BLaER1 treated with 17β-estradiol and CSF1 and Interleukin-3, amounts not matched to agents 10 nM and 100 nM (cell line): ENCODE measurements around the gene LSS.

Source experiments
- H3K27ac ChIP-seq, 11 experiments: shearing (Covaris generic); formaldehyde crosslinking; 2 replicates each; pipeline ENCODE4 v1.8.1; 2022
- H3K27me3 ChIP-seq, 11 experiments: shearing (Covaris generic); formaldehyde crosslinking; 2 replicates each; pipeline ENCODE4 v1.8.1; 2022
- H3K36me3 ChIP-seq, 11 experiments: shearing (Covaris generic); formaldehyde crosslinking; 2 replicates each; pipeline ENCODE4 v1.8.1; 2022
- H3K4me1 ChIP-seq, 10 experiments: shearing (Covaris generic); formaldehyde crosslinking; 2 replicates each; pipeline ENCODE4 v1.8.1; 2022
- H3K4me2 ChIP-seq, 11 experiments: shearing (Covaris generic); formaldehyde crosslinking; 2 replicates each; pipeline ENCODE4 v1.8.1; 2022
- H3K4me3 ChIP-seq, 10 experiments: shearing (Covaris generic); formaldehyde crosslinking; 2 replicates each; pipeline ENCODE4 v1.8.1; 2022
- H3K9ac ChIP-seq, 11 experiments: shearing (Covaris generic); formaldehyde crosslinking; 2 replicates each; pipeline ENCODE4 v1.8.1; 2022
- H3K9me3 ChIP-seq, 11 experiments: shearing (Covaris generic); formaldehyde crosslinking; replicated peaks in 1 of 11; 2 replicates each; pipeline ENCODE4 v1.8.1; 2022
- H4K20me1 ChIP-seq, 11 experiments: shearing (Covaris generic); formaldehyde crosslinking; 2 replicates each; pipeline ENCODE4 v1.8.1; 2022
- Cebpa-rat ChIP-seq, 11 experiments: shearing (Covaris generic); IDR thresholded peaks; 2 replicates each; pipeline ENCODE4 v1.8.1; 2022

The LSS gene

DNA sequence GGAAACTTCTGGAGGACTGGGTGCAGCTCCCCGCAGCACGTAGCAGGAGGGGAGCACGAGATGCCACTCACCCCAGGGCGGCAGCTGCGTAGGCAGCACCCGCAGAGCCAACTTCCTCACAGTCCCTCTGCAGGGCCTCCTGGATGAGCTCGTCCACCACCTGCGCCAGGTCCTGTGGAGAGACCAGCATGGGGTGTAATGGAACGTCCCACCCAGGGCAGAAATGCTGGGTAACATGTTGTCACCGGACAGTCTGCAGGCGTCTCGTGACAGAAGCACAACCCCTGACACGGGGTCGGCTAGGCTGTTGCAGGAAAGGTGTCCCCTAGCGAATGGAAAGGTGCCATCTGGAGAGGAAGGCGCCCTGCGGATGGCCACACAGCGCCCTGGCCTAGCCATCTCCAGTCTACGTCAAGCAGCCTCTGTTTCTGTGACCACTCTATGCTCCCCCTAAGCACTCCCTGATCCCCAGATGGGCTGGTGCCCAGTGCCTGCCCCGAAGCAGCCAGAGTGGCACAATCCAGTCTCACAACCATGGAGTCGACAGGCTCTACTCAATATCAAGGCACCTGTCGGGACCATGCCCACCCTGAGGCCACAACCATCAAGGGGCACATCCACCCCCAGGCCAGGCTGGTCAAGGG, 35.6 kb upstream of the LSS start:
- Histone ChIP-seq H3K27me3 (no peaks in the 10 kb centered on the region), H3K4me2 (no peak overlapping the region), H3K9me3 (no peaks in the 10 kb centered on the region), H3K27ac (no peak overlapping the region), H3K9ac (no peak overlapping the region), H3K4me1 (no peaks in the 10 kb centered on the region), H3K36me3 (peaks cover 95 to 100% (median 98%) of the 10 kb centered on the region in 11 experiments), H4K20me1 (peaks cover 0 to 86% (median 45%) of the 10 kb centered on the region in 11 experiments; a peak in 18 of 22 replicates), H3K4me3 (no peak overlapping the region)
- TF ChIP-seq Cebpa-rat (IDR thresholded peaks at IDR 0.05): no peak

DNA sequence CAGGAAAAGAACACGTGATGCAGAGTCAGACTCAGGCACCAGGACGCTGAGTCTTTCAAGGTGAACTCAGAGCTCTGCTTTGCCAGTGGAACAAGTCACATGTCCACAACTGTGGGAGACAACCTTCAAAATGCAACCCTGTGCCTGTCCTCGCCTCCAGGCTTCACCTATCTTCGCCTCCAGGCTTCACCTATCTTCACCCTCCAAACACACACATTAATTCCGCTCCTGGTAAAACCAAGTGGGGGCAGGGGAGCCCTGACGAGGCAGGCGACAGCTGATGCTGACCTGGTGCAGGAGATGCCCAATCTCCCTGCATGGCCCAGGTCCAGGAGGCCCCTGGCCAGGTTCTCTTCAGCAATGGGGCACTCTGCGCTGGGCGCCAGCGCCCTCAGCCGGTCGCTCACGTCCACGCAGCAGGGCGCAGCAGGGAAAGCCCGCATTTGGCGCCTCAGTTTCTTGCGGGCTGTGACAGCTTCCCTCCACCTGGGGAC, 28.0 kb upstream of the LSS start:
- H3K27ac ChIP-seq: no peak overlapping the region
- H3K4me3 ChIP-seq: no peak overlapping the region
- H3K4me1 ChIP-seq: peaks cover 19 to 38% (median 32%) of the 10 kb centered on the region in 10 experiments
- H4K20me1 ChIP-seq: peaks cover 0 to 63% (median 25%) of the 10 kb centered on the region in 11 experiments; a peak in 15 of 22 replicates
- no peaks in the 10 kb centered on the region for H3K27me3 ChIP-seq
- H3K9me3 ChIP-seq: peaks cover 0 to 7% (median 0%) of the 10 kb centered on the region in 11 experiments; a peak in 6 of 22 replicates
- H3K36me3 ChIP-seq: peaks cover 91 to 100% (median 99%) of the 10 kb centered on the region in 11 experiments
- no peak overlapping the region for H3K4me2 ChIP-seq
- no peak for TF ChIP-seq Cebpa-rat (IDR thresholded peaks at IDR 0.05)
- peak overlapping the region in 1 of 11 experiments; percentile 25; a peak in 1 of 22 replicates for H3K9ac ChIP-seq

DNA sequence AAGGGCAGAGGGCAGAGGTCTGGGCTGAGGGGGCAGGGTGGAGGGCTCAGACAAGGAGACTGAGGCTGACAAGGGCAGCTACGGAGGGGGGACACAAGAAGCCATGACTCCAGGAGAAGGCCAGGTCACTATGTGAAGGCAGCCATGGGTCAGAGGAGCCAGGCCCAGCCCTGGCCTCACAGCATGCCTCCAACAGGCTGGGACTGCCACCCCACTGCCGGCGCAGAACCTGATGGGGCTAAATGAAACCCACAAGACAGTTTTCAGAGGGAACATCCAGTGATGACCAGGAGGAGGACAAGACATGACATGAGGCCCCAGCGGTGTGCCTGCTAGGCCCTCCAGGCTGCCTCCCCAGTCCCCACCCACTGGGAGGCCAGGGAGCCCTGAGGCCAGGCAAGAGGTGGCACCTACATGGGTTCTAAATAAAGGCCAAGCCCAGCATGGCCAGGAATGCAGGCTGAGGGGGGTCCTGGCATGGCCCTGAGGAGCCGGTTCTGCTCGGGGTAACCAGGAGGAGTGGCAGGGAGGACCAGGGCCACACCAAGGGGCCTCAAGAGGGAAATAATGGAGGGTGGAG, 27.3 kb upstream of the LSS start:
- peaks cover 19 to 41% (median 33%) of the 10 kb centered on the region in 10 experiments for H3K4me1 ChIP-seq
- TF ChIP-seq Cebpa-rat (IDR thresholded peaks at IDR 0.05): no peak
- peaks cover 0 to 57% (median 22%) of the 10 kb centered on the region in 11 experiments; a peak in 15 of 22 replicates for H4K20me1 ChIP-seq
- peaks cover 91 to 100% (median 99%) of the 10 kb centered on the region in 11 experiments for H3K36me3 ChIP-seq
- H3K27me3 ChIP-seq: no peaks in the 10 kb centered on the region
- H3K9me3 ChIP-seq: peaks cover 0 to 13% (median 0%) of the 10 kb centered on the region in 11 experiments; a peak in 10 of 22 replicates
- no peak overlapping the region for H3K27ac ChIP-seq
- H3K4me2 ChIP-seq: 0 out of 22 replicates have a peak overlapping the region, but pooled peaks of 1 of the 11 experiments have one; percentile 73
- no peak overlapping the region for H3K4me3 ChIP-seq
- peak overlapping the region in 1 of 11 experiments; percentile 25; a peak in 1 of 22 replicates for H3K9ac ChIP-seq

DNA sequence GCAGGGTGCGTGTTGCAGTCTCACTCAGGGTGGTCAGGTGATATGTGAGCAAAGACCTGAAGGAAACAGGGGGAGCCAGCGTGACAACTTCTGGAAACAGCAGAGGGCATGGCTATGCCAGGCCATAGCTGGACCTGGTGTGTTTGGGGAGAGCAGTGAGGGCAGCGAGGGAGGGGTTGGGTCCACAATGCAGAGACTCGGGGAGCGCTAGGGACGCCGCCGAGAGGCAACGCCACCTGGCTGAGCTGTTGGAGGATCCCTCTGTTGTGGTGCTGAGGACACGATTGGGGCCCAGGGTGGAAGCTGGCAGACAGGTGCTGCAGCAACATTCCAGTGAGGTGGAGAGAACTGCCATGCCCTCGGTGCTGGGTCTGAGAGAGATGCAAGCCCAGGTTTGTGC, 26.6 kb upstream of the LSS start:
- Histone ChIP-seq H3K4me3 (no peak overlapping the region), H3K36me3 (peaks cover 91 to 100% (median 99%) of the 10 kb centered on the region in 11 experiments)

DNA sequence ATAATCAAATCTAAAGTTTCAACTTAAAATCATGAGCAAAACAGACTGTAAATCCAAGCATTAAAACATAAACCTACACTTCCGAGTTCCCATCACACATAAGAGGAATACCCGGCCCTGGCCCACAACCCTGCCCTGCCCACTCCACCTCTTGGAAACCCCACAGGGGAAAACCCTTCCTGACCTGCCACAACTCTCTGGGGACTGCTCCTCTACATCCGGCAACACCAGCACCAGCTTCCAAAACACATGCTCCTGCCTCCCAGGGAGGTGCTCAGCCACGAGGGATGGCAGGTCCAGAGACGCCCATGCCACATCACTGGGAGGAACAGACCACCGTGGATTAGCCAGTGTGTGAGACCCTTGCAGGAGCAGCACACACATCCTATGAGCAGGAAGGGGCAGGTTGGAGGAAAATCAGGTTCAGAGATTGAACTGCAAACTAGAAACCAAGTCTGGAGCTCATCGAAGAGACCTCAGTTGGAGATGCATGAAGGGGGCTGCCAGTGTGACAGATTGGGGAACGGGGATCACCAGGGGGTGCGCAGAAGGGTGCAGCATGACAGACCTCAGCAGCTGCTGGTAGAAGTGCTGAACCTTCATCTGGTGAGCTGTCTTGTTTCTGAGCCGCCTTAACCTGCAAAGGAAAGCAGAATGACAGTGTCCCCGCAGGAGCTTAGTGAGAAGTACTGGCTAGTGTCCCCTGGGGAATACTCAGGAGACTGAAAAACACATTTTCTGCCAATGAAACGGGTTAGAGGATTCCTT, 25.8 kb upstream of the LSS start:
- Histone ChIP-seq H3K4me1 (peaks cover 19 to 50% (median 40%) of the 10 kb centered on the region in 10 experiments), H3K27ac (peak overlapping the region; percentile 4 to 79 (median 68); a peak in 20 of 22 replicates), H3K27me3 (no peaks in the 10 kb centered on the region), H3K4me2 (peak overlapping the region; percentile 56 to 96 (median 73)), H3K36me3 (peaks cover 91 to 100% (median 99%) of the 10 kb centered on the region in 11 experiments), H4K20me1 (peaks cover 0 to 52% (median 22%) of the 10 kb centered on the region in 11 experiments; a peak in 15 of 22 replicates), H3K9me3 (peaks cover 0 to 20% (median 0%) of the 10 kb centered on the region in 11 experiments; a peak in 10 of 22 replicates), H3K4me3 (peak overlapping the region in 3 of 10 experiments; percentile 14 to 24 (median 20); a peak in 5 of 20 replicates), H3K9ac (peak overlapping the region in 9 of 11 experiments; percentile 21 to 61 (median 46); a peak in 14 of 22 replicates)
- TF ChIP-seq Cebpa-rat (IDR thresholded peaks at IDR 0.05): no peak

More for the DNA sequence above, 26.6 kb upstream of the LSS start:
- peaks cover 0 to 20% (median 0%) of the 10 kb centered on the region in 11 experiments; a peak in 10 of 22 replicates for H3K9me3 ChIP-seq
- peaks cover 0 to 50% (median 22%) of the 10 kb centered on the region in 11 experiments; a peak in 14 of 22 replicates for H4K20me1 ChIP-seq
- H3K4me1 ChIP-seq: peaks cover 19 to 48% (median 39%) of the 10 kb centered on the region in 10 experiments
- no peak for TF ChIP-seq Cebpa-rat (IDR thresholded peaks at IDR 0.05)
- H3K27me3 ChIP-seq: no peaks in the 10 kb centered on the region
- peak overlapping the region in 2 of 11 experiments; percentile 68 to 74; a peak in 1 of 22 replicates for H3K27ac ChIP-seq
- peak overlapping the region in 3 of 11 experiments; percentile 4 to 47 (median 37); a peak in 2 of 22 replicates for H3K9ac ChIP-seq
- peak overlapping the region; percentile 56 to 96 (median 73); a peak in 16 of 22 replicates for H3K4me2 ChIP-seq

DNA sequence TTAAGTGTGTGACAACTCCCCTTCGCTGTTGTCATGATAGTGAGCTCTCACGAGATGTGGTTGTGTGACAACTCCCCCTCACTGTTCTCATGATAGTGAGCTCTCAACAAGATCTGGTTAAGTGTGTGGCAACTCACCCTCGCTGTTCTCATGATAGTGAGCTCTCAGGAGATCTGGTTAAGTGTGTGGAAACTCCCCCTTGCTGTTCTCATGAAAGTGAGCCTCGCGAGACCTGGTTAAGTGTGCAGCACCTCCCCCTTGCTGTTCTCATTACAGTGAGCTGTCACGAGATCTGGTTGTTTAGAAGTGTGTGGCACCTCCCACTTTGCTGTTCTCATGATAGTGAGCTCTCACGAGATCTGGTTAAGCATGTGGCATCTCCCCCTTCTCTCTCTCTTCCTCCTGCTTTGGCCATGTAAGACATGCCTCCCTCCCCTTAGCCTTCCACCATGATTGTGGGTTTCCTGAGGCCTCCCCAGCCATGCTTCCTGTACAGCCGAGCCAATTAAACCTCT, 25.1 kb upstream of the LSS start:
- H3K36me3 ChIP-seq: peaks cover 91 to 100% (median 98%) of the 10 kb centered on the region in 11 experiments
- H4K20me1 ChIP-seq: peaks cover 6 to 50% (median 22%) of the 10 kb centered on the region in 11 experiments; a peak in 15 of 22 replicates
- TF ChIP-seq Cebpa-rat (IDR thresholded peaks at IDR 0.05): no peak
- peaks cover 0 to 20% (median 0%) of the 10 kb centered on the region in 11 experiments; a peak in 10 of 22 replicates for H3K9me3 ChIP-seq
- H3K4me1 ChIP-seq: peaks cover 19 to 50% (median 40%) of the 10 kb centered on the region in 10 experiments
- H3K27me3 ChIP-seq: no peaks in the 10 kb centered on the region
- H3K4me3 ChIP-seq: peak overlapping the region in 6 of 10 experiments; percentile 14 to 33 (median 20); a peak in 6 of 20 replicates
- peak overlapping the region in 8 of 11 experiments; percentile 21 to 61 (median 46); a peak in 13 of 22 replicates for H3K9ac ChIP-seq
- peak overlapping the region; percentile 4 to 79 (median 68); a peak in 20 of 22 replicates for H3K27ac ChIP-seq
- H3K4me2 ChIP-seq: peak overlapping the region; percentile 56 to 96 (median 73)

DNA sequence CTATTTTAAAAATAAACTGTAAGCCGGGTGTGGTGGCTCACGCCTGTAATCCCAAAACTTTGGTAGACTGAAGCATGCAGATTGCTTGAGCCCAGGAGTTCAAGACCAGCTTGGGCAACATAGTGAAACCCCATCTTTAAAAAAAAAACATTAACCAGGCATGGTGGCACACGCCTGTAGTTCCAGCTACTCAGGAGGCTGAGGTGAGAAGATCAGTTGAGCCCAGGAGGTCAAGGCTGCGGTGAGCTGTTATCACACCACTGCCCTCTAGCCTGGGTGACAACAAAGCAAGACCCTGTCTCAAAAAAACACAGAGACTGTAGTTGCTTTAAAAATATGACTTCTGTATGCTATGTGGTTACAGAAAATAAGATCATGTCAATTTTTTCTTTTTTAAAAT, 24.3 kb upstream of the LSS start:
- Histone ChIP-seq H3K4me2 (peak overlapping the region in 6 of 11 experiments; percentile 70 to 96 (median 79); a peak in 9 of 22 replicates), H4K20me1 (peaks cover 6 to 56% (median 28%) of the 10 kb centered on the region in 11 experiments; a peak in 15 of 22 replicates), H3K9ac (peak overlapping the region in 1 of 11 experiments; percentile 48; a peak in 1 of 22 replicates), H3K4me3 (no peak overlapping the region), H3K9me3 (peaks cover 0 to 20% (median 0%) of the 10 kb centered on the region in 11 experiments; a peak in 10 of 22 replicates), H3K36me3 (peaks cover 90 to 100% (median 98%) of the 10 kb centered on the region in 11 experiments), H3K27me3 (no peaks in the 10 kb centered on the region), H3K27ac (peak overlapping the region in 1 of 11 experiments; percentile 79; a peak in 1 of 22 replicates), H3K4me1 (peaks cover 19 to 50% (median 40%) of the 10 kb centered on the region in 10 experiments)
- TF ChIP-seq Cebpa-rat (IDR thresholded peaks at IDR 0.05): no peak
